K562 (cell line): ENCODE data around the gene CLEC4A. TPM values are rescaled to one million over a fixed set of nuclear protein-coding genes. Genes with fewer than 3 reads are reported as not detected.

ENCODE experiments used
- MEF2A ChIP-seq: IDR thresholded peaks from 2 replicates; pipeline ENCODE4 v1.6.1; 2011; ENCODE audit warnings: low read depth, mild to moderate bottlenecking, low read length, moderate library complexity; ENCODE audit not compliant: control insufficient read depth
- PHF21A ChIP-seq: fragments of 450-650 bp; IDR thresholded peaks from 2 replicates; pipeline ENCODE4 v1.6.1; 2017; ENCODE audit warnings: low read depth, borderline replicate concordance
- SNIP1 ChIP-seq: fragments of 450-650 bp; IDR thresholded peaks from 2 replicates; pipeline ENCODE4 v1.7.1; 2017; ENCODE audit warnings: low read depth, mild to moderate bottlenecking
- XRCC5 ChIP-seq: fragments of 200-400 bp; formaldehyde crosslinking; IDR thresholded peaks from 2 replicates; pipeline ENCODE4 v1.6.1; 2017; ENCODE audit warnings: low read depth, mild to moderate bottlenecking, low read length
- ZNF165 ChIP-seq: fragments of 250-450 bp; sonication (Bioruptor Pico); IDR thresholded peaks from 2 replicates; pipeline ENCODE4 v1.4.0; 2020; ENCODE audit warnings: borderline replicate concordance
- ZNF384 ChIP-seq: IDR thresholded peaks from 2 replicates; pipeline ENCODE4 v1.6.1; 2012; ENCODE audit warnings: low read depth, low read length, improper control_type of control experiment
- polyA plus RNA-seq, 8 experiments: library from polyadenylated mRNA; depleted of rRNA in 4 of 8; stranded (reverse) in 5 of 8; unstranded in 3 of 8; fragments of >200 nt; fragmentation: Nextera tagmentation in 2 of 8; fragmentation: Illumina TruSeq in 1 of 8; extraction: Ambion mirVana in 2 of 8; extraction: Trizol in 1 of 8; gene quantifications; 2 replicates each; pipeline versions ENCODE4 v1.2.1 to v1.2.3, GENCODE V29; 2011 to 2014; ENCODE audit warnings: inconsistent platforms in 1 of 8, missing spikeins in 1 of 8
- total RNA-seq, 7 experiments: library from RNA; depleted of rRNA in 6 of 7; stranded (reverse); fragments of >200 nt in 6 of 7; fragmentation: Illumina TruSeq in 2 of 7; extraction: Trizol in 2 of 7; gene quantifications; 2 replicates each; pipeline versions ENCODE4 v1.2.1 to v1.2.3, GENCODE V29; 2011 to 2021; ENCODE audit warnings: low replicate concordance in 1 of 7
- TF ChIP-seq, protein P1 (sequence below): fragments of 200-800 bp; sonication (Bioruptor generic); IDR thresholded peaks from 2 replicates; pipeline ENCODE4 v1.6.1; 2016; ENCODE audit warnings: missing genetic modification characterization, missing compliant biosample characterization
- TF ChIP-seq, protein P2 (sequence below), 2 experiments: IDR thresholded peaks; 2 replicates each; pipeline ENCODE4 v1.6.1; 2011; ENCODE audit warnings: borderline replicate concordance in 1 of 2, control low read depth in 1 of 2, low read depth in 1 of 2, low read length in 1 of 2, mild to moderate bottlenecking in 1 of 2, mixed read lengths in 1 of 2, moderate library complexity in 1 of 2; ENCODE audit not compliant: insufficient read depth in 1 of 2, insufficient read length in 1 of 2, poor library complexity in 1 of 2, severe bottlenecking in 1 of 2; ENCODE audit errors: extremely low read depth in 1 of 2
- TF ChIP-seq, protein P3 (sequence below): IDR thresholded peaks from 2 replicates; pipeline ENCODE4 v1.6.1; 2012; ENCODE audit warnings: low read depth, low read length, improper control_type of control experiment, borderline replicate concordance
- TF ChIP-seq, protein P4 (sequence below), 2 experiments: fragments of 450-650 bp; IDR thresholded peaks; 2 replicates each; pipeline ENCODE4 v1.6.1; 2016; ENCODE audit warnings: mild to moderate bottlenecking in 2 of 2, borderline replicate concordance in 1 of 2, low read depth in 1 of 2, moderate library complexity in 1 of 2

CLEC4A gene
- total and polyA plus RNA-seq, 9 of the 15 experiments (the other 6 are each of a cell fraction or from before 2014, with no cell fraction given), result 0.06 to 0.27 (median 0.18) TPM; not detected in 5

DNA sequence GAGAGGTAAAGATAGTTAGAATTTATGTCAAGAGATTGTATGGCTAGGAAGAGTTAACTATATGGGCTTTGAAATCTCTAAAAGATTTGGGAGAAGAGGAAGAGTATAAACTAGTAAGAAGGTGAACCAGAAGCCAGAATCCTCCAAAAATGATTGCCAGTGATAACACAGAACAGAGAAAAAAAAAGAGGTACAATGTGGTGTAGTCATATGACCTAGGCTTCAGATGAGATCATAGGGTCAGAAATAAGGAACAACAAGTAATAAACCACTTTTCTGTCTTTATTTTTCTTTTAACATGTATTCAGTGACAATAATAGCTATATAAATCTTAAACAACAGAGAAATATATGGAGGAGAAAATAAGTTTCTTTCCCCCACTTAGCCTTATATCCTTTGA is 43.3 kb upstream of the CLEC4A start (continued):
- TF ChIP-seq, protein P1, sequence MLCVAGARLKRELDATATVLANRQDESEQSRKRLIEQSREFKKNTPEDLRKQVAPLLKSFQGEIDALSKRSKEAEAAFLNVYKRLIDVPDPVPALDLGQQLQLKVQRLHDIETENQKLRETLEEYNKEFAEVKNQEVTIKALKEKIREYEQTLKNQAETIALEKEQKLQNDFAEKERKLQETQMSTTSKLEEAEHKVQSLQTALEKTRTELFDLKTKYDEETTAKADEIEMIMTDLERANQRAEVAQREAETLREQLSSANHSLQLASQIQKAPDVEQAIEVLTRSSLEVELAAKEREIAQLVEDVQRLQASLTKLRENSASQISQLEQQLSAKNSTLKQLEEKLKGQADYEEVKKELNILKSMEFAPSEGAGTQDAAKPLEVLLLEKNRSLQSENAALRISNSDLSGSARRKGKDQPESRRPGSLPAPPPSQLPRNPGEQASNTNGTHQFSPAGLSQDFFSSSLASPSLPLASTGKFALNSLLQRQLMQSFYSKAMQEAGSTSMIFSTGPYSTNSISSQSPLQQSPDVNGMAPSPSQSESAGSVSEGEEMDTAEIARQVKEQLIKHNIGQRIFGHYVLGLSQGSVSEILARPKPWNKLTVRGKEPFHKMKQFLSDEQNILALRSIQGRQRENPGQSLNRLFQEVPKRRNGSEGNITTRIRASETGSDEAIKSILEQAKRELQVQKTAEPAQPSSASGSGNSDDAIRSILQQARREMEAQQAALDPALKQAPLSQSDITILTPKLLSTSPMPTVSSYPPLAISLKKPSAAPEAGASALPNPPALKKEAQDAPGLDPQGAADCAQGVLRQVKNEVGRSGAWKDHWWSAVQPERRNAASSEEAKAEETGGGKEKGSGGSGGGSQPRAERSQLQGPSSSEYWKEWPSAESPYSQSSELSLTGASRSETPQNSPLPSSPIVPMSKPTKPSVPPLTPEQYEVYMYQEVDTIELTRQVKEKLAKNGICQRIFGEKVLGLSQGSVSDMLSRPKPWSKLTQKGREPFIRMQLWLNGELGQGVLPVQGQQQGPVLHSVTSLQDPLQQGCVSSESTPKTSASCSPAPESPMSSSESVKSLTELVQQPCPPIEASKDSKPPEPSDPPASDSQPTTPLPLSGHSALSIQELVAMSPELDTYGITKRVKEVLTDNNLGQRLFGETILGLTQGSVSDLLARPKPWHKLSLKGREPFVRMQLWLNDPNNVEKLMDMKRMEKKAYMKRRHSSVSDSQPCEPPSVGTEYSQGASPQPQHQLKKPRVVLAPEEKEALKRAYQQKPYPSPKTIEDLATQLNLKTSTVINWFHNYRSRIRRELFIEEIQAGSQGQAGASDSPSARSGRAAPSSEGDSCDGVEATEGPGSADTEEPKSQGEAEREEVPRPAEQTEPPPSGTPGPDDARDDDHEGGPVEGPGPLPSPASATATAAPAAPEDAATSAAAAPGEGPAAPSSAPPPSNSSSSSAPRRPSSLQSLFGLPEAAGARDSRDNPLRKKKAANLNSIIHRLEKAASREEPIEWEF (CRISPR knock-in tag), result no peak
- TF ChIP-seq XRCC5, result no peak
- TF ChIP-seq PHF21A, result no peak
- no peak for TF ChIP-seq SNIP1
- TF ChIP-seq, protein P2, sequence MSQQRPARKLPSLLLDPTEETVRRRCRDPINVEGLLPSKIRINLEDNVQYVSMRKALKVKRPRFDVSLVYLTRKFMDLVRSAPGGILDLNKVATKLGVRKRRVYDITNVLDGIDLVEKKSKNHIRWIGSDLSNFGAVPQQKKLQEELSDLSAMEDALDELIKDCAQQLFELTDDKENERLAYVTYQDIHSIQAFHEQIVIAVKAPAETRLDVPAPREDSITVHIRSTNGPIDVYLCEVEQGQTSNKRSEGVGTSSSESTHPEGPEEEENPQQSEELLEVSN (IDR thresholded peaks at IDR 0.05; ENCODE audit: borderline replicate concordance in 1 of 2, extremely low read depth in 1 of 2, insufficient read depth in 1 of 2, insufficient read length in 1 of 2, low read depth in 1 of 2, low read length in 1 of 2, poor library complexity in 1 of 2, severe bottlenecking in 1 of 2), result no peak
- TF ChIP-seq MEF2A, result no peak
- TF ChIP-seq ZNF384, result peak; percentile 93
- TF ChIP-seq, protein P3, sequence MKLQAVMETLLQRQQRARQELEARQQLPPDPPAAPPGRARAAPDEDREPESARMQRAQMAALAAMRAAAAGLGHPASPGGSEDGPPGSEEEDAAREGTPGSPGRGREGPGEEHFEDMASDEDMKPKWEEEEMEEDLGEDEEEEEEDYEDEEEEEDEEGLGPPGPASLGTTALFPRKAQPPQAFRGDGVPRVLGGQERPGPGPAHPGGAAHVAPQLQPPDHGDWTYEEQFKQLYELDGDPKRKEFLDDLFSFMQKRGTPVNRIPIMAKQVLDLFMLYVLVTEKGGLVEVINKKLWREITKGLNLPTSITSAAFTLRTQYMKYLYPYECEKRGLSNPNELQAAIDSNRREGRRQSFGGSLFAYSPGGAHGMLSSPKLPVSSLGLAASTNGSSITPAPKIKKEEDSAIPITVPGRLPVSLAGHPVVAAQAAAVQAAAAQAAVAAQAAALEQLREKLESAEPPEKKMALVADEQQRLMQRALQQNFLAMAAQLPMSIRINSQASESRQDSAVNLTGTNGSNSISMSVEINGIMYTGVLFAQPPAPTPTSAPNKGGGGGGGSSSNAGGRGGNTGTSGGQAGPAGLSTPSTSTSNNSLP, result no peak
- TF ChIP-seq ZNF165 (CRISPR knock-in tag), result no peak
- TF ChIP-seq, protein P4, sequence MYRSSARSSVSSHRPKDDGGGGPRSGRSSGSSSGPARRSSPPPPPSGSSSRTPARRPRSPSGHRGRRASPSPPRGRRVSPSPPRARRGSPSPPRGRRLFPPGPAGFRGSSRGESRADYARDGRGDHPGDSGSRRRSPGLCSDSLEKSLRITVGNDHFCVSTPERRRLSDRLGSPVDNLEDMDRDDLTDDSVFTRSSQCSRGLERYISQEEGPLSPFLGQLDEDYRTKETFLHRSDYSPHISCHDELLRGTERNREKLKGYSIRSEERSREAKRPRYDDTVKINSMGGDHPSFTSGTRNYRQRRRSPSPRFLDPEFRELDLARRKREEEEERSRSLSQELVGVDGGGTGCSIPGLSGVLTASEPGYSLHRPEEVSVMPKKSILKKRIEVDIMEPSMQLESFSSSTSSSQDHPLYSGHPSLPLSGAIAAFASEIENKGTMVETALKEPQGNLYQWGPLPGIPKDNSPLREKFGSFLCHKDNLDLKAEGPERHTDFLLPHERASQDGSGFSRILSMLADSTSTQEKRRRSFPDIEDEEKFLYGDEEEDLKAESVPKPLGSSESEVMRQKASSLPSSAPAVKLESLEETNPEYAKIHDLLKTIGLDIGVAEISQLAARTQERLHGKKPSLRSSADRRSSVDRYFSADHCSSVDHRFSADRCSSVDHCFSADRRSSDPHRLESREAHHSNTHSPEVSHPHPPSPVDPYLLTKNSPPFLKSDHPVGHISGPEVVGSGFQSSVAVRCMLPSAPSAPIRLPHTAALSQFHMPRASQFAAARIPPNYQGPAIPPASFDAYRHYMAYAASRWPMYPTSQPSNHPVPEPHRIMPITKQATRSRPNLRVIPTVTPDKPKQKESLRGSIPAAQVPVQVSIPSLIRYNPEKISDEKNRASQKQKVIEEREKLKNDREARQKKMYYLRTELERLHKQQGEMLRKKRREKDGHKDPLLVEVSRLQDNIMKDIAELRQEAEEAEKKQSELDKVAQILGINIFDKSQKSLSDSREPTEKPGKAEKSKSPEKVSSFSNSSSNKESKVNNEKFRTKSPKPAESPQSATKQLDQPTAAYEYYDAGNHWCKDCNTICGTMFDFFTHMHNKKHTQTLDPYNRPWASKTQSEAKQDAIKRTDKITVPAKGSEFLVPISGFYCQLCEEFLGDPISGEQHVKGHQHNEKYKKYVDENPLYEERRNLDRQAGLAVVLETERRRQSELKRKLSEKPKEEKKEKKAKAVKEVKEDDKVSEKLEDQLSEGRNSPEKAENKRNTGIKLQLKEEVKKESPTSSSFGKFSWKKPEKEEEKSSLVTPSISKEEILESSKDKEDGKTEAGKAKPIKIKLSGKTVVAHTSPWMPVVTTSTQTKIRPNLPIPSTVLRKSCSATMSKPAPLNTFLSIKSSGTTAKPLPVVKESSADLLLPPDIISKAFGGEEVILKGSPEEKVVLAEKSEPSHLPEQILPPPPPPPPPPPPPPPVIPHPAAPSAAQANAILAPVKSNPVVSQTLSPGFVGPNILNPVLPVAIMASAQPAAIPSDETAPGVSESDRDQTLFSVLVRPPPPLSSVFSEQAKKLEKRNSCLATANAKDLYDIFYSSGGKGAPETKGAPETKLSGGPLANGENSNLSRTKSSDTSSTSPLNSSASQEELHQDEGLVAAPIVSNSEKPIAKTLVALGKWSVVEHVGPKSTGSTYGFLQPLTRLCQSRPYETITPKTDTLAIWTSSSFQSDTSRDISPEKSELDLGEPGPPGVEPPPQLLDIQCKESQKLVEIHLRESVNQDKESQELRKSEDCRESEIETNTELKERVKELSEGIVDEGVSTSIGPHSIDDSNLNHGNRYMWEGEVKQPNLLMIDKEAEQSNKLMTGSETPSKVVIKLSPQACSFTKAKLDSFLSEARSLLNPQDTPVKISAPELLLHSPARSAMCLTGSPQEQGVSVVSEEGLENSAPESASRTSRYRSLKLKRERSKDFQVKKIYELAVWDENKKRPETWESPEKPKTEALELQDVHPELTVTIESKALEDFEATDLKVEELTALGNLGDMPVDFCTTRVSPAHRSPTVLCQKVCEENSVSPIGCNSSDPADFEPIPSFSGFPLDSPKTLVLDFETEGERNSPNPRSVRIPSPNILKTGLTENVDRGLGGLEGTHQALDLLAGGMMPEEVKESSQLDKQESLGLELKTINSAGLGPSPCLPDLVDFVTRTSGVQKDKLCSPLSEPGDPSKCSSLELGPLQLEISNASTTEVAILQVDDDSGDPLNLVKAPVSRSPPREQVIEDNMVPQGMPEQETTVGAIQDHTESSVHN (IDR thresholded peaks at IDR 0.05; ENCODE audit: borderline replicate concordance in 1 of 2, low read depth in 1 of 2), result no peak
